Measurements from ENCODE around the gene RNFT2.
A peak's percentile ranks its signal among the peaks of the same experiment; 100 is the strongest.
"Not testable (repeated sequence)": the region's sequence is repeated elsewhere in the genome, so short reads cannot be mapped to it uniquely, and the experiment has no call there.

Gene RNFT2

DNA sequence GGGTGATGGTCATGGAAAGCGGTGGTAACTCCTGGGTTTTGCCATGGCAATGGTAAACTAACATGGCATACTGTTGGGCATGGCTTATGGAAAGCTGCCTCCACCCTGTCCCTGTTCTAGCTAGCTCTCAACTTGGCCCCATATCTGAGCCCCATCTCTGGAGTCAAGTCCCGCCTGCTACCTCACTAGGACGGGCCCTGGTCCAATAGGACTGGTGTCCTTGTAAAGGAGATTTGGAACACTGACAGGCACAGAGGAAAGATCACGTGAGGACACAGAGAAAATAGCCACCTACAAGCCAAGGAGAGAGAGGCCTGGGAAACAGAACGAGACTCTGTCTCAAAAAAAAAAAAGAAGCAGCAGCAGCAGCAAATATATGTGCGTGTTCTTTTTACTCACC is 59.8 kb downstream of the RNFT2 start:
- DNase-seq (ENCODE audit: low read depth) = no peak

DNA sequence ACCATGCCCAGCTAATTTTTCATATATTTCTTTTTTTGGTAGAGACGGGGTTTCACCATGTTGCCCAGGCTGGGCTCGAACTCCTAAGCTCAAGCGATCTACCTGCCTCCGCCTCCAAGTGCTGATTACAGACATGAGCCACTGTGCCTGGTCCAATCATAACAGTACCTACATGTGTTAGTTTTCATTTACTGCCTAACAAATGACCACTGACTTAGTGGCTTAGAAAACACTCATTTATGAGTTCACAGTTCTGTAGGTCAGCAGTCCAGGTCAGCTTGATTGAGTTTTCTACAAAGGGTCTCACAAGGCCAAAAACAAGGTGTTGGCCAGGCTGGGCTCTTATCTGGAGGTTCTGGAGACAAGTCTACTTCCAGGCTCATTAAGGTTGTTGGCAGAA is 60.6 kb downstream of the RNFT2 start:
- DNase-seq (ENCODE audit: low read depth) = no peak

DNA sequence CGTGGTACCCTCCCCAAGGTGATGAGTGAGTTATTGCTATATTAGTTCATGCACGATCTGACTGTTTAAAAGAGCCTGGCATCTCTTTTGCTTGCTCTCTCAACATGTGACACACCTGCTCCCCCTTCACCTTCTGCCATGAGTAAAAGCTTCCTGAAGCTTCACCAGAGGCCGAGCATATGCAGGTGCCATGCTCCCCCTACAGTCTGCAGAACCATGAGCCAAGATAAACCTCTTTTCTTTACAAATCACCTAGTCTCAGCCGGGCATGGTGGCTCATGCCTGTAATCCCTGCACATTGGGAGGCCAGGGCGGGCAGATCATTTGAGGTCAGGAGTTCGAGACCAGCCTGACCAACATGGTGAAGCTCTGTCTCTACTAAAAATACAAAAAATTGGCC is 61.8 kb downstream of the RNFT2 start:
- DNase-seq (ENCODE audit: low read depth) = no peak

DNA sequence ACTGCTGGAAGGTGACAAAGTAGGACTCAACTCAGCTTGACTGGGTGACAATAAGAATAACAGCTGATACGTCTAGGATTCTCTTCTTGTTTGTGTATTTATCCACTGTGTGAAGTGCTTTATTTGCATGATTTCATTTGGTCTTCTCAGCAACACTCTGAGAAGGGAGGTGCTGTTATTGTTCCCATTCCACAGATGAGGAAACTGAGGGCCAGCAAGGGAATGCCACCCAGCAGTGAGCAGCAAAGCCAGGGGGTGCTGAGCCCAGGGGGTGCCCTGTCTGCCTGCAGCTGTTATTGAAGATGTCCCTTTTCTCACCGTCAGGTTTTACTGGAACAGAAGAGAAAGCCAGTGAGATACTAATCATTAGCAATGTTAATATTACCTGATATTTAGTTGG is 62.8 kb downstream of the RNFT2 start:
- DNase-seq (ENCODE audit: low read depth) = no peak

DNA sequence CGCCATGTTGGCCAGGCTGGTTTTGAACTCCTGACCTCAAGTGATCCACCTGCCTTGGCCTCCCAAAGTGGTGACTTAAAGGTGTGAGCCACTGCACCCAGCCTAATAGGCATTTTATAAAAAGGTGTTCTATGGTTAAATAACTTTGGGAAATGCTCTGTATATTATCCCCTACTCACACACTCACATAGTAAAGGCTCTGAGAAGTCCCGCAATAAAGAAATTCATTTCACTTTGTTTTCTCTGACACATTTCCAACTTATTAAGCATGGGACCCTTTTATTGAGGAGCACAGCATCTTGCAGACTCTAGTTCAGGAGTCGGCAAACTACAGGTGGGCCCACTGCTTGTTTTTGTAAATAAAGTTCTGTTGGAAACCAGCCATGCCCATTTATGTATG is 63.9 kb downstream of the RNFT2 start:
- DNase-seq (ENCODE audit: low read depth) = no peak

DNA sequence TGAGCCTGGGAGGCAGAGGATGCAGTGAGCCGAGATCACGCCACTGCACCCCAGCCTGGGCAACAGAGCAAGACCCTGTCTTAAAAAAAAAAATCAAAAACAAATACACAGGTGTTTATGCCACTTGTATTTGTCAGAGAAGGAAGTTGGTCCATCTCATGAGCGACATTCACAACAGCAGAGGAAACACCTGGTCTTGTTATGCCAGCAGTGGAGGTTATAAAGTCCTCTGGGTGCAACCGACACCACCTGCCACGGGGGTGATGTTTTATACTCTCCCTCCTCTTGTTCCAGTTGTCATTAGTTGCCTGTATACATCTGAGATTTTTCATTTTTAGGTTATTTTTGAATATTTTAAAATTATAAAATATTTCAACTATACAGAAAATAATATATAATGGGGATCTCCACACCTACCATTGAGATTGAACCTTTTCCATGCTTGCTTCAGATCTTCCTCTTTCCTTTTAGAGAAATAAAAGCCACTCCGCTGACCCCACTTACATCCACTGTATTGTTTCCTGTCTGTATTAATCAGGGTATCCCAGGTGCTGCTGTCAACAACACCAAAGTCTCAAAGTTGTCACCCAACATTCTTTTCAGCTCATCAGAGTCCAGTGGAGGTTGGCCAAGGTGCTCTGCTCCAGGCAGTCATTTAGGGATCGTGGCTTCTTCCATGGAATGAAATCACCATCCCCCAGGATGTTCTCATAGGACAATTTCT is 65.1 kb downstream of the RNFT2 start:
- no peak for DNase-seq (ENCODE audit: low read depth)

DNA sequence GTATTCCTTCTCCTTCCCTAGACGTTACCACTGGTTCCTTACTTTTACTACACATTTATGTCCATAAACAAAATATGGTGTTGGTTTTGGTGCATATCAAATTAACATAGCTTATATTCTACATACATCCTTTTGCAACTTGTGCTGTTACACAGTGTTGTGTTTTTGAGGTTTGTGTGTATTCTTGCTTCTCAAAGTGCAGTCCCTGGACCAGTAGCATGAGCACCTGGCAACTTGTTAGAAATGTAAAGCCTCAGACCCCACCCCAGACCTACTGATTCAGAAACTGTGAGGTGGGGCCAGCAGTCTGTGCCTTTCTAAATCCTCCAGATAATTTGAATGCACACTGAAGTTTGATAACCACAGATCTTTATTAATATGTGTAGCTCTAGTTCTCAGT is 65.9 kb downstream of the RNFT2 start:
- DNase-seq (ENCODE audit: low read depth) = no peak

DNA sequence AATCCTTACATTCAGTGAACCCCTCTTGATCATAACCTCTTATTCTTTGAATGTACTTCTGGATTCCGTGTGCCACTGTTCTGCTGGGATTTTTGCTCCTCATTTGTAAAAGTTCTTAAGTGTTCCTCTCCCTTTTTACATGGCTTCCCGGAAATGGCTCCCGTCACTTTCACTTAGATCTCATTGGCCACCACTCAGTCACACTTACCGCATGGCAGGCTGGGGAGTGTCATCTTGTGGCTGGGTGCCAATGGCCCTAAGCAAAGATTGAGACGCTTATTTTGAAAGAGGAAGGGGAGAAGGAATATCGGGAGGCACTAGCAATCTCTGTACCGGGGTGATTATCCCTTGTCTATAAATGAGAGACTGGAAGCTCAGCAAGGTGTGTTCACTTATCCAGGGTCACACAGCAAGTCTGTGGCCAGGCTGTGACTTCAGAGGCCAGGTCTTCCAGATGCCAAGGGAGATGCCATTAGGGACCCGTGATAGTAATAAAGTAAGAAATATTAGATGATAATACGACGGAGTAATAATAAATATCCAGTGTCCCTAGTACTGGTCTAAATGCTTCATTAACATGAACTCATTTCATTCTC is 68.8 kb downstream of the RNFT2 start:
- no peak for DNase-seq (ENCODE audit: low read depth)

DNA sequence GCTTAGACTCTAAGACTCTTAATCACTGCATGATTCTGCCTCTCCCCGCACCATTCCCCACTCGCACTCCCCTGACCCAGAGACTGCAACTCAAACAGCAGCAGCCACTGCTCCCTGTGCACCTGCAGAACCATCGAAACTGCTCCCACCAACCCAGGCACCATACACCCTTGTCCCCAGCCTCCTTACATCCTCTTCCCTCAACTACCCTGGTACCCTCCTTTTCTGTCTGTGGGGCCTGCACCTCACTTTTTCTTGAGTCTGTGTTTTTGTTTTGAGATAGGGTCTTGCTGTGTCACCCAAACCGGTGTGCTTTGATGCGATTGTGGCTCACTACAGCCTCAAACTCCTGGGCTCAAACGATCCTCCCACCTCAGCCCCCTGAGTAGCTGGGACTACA is 69.4 kb downstream of the RNFT2 start:
- DNase-seq (ENCODE audit: low read depth) = no peak

DNA sequence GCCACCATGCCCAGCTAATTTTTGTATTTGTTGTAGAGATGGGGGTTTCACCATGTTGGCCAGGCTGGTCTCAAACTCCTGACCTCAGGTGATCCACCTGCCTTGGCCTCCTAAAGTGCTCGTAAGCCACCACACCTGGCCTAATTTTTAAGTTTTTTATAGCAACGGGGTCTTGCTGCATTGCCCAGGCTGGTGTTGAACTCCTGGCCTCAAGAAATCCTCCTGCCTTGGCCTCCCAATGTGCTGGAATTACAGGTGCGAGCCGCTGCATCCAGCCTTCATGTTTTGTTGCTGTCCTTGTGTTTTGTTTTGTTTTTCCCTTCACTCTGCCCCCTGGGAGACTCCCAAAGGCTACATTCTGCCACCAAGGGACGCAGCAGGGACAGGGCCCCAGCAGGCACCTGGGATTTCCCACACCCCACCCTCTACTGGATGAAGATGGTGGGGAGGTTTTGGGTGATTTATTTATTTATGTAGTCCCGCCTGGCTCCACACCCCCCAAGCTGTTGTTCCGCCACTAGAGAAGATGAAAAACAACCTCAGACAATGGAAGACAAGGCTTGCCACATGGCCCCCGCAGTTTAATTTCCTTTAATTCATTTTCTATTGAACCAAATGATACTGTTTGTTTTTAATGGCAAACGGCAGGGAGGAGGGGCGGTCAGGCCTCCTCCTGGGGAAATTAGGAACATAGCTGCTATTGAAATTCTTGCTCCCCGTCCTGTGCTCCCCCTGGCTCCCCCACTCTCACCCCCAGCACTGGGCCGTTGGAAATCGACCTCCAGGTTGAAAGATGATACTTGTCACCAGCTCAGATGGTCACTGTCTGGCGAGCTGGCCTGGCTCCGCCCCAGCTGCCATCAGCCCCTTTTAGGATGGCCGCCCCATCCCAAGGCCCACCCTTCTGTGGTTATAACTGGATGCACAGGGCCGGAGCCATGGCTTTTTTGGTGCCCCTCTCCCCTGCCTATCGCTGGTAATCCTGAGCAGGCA is 70.3 kb downstream of the RNFT2 start:
- DNase-seq (ENCODE audit: low read depth) = no peak

DNA sequence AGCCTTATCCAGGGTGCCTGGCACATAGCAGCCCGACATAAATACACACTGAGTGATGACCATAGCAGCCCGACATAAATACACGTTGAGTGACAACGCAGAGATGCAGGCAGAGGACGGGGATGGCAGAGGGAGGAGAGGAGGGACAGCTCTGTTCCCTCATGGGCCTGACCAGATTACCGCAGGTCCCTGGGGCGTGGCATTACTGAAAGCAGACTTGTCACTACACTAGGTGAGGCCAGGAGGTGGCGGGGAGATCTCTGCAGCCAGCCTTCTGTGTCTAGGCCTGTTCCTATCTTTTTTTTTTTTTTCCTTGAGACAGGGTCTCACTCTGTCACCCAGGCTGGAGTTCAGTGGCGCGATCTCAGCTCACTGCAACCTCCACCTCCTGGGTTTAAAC is 74.1 kb downstream of the RNFT2 start:
- no peak for DNase-seq (ENCODE audit: low read depth)

DNA sequence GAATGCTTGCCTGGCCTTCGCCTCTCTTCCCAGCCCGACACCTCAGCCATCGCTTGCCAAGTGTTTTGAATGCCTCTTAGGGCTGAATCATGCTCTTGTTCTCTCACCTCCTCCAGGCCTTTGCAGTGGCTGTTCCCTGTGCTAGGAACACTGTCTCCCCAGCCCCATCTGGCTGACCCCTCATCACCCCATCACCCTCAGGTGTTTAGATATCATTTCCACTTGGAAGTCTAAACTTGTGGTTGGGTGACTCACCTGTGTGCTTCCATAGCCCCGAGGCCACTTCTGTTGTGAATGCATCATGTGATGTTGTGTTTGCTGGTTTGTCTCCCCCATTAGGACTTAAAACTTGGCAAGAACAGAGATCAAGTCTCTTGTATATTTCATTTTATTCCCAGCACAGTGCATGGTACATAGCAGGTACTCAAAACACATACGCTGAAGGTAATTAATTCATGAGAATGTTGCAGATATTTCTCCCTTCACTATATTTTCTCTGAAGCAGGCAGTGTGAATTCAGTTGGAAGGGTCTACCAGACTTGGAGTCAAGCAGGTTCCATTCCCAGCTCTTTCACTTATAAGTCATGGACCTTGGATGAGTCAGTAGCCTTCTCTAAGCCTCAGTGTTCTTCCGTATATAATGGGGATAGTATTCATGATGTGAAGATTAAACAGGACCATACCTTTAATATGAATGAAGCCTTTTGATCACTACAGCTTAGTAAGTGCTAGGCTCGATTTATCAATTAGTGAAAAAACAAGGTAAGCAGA is 75.3 kb downstream of the RNFT2 start:
- peak; percentile 24 for DNase-seq (ENCODE audit: low read depth)

DNA sequence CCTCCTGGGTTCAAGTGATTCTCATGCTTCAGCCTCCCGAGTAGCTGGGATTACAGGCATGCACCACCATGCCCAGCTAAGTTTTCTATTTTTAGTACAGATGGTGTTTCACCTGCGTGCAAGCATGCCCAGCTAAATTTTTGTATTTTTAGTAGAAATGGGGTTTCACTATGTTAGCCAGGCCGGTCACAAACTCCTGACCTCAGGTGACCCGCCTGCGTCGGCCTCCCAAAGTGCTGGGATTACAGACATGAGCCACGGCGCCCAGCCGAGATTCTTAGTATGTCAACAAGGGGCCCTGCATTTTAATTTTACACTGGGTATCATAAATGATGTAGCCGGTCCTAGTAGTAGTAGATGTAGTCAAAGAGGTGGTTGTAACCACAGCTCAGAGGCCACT is 76.7 kb downstream of the RNFT2 start:
- DNase-seq (ENCODE audit: low read depth) = not testable (repeated sequence)

DNA sequence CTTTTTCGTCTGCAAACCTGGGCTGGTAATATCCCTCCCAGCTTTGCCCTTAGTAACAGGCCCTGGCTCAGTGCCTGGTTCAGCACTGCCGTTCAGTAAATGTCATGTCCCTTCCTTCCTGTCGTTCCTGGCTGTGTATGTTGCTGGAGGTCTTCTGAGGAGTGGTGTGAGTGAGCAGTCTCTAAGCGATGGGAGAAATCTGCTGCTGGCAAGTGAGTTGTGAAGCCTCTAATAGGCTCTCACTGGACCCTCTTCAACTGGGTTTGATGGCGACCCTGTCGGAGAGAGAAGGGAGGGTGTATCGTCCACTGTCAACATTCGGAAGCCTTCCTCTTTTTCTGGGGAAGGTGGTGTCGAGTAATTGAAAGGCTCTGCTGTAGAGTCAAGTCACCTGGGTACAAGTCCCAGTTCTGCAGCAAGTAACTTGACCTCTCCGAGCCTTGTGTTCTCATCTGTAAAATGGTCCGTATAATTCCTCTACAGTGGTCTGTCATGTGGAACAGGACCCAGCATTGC is 80.3 kb downstream of the RNFT2 start:
- peak; percentile 7 for DNase-seq (ENCODE audit: low read depth)

DNA sequence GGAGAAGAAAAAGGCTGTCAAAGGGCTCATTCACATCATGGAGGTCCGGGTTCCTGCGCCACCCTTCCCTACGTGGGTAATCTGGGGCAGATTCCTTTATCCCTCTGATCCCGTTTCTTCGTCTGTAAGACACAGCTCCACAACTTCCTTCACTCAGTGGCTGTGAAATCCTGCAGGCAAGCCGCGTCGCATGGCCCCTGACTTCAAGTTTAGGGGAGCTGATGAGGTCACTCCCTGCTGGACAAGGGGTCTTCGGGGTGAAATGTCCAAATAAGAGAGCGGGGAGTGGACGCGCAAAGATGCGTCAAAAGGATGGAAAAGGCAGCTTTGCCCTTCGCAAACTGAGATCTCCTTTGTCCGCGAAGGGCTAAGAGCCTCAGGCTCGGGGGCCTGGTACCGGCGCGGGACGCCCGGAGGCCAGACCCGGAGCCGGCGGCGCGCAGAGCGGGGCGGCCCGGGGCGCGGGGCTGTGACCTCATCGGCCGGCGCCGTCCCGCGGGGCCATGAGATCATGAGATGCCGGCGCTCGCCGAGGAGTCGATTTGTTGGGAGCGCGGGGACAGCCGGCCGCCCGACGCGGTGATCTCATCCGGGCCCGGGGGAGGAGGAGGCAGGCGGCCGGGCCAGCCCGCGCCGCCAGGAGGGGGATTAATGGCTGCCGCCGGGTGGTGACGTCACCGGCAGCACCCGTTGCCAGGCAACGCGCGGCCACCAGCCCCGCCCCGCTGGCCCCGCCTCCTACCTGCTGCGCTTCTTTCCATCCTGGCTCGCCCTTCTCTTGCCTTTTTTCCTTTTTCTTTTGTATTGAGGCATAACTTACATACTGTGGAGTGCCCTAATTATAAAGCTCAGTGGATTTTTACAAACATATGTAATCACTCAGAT is 81.1 kb downstream of the RNFT2 start:
- peak; percentile 91 for DNase-seq (ENCODE audit: low read depth)

DNA sequence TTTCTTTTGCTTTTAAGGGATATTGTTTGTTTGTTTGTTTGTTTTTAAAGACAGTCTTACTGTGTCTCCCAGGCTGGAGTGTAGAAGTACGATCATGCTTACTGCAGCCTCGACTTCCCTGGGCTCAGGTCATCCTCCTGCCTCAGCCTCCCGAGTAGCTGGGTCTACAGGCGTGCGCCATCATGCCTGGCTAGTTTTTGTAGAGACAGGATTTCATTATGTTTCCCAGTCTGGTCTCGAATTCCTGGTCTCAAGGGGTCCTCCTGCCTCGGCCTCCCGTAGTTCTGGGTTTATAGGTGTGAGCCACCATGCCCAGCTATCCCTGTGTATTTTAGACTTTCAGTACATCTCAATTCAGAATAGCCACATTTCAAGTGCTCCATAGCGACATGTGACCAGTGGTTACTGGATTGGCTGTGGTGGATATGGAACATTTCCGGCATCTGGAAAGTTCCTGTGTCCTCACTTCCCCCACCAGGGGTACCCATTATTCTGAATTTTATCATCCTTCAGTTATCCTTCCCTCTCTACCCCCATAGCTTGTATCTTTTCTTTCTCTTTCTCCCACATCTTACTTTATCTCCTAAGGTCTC is 82.0 kb downstream of the RNFT2 start:
- DNase-seq (ENCODE audit: low read depth) = no peak

DNA sequence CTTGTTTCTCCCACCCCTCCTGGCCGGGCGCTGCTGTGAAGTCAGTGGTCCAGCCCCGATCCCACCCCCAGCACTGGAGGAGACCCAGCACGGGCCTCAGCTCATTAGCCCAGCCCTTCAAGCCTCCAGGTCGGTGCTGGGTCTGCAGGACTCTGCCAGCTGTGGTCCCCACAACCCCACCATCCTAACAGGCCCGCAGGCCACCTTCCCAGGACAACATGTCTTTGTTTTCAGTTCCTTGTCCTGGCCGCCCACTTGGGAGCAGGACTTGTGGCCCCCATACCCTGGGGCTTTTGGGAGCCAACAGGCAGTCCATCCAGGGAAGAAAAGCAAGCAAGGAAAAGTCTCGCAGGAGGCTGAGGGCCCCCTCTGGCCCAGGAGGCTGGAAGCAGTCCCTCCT is 83.2 kb downstream of the RNFT2 start:
- no peak for DNase-seq (ENCODE audit: low read depth)

DNA sequence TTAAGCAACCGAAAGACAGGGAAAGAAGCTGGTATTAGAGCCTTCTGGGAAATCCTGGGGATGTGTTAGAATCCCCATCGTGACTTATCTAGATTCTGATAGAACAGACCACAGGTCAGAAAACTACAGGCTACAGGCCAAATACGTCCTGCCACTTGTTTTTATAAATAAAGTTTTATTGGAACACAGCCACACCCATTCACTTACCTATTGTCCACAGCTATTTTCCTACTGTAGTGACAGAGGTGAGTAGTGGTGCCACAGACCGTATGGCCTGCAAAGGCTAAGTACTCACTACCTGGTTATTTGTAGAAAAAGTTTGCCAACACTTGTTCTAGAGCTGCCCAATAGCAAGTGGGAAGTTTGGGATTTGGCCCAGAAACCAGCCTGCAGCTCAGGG is 89.3 kb downstream of the RNFT2 start:
- no peak for DNase-seq (ENCODE audit: low read depth)

DNA sequence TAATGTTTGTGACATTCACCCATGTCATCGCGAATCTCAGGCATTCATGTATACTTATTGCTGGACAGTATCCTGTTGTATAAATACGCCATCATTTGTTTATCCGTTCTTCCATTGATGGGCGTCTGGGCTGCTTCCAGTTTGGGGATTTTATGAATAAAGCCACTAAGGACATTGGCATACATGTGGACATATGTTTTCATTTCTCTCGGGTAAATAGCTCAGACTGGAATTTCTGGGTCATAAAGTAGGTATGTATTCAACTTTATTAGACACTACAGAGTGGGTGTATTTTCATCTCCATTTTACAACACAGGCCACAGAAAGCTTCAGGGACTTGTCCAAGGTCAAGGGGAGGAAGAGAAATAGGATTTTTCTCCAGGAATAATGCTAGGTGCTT is 94.2 kb downstream of the RNFT2 start:
- DNase-seq (ENCODE audit: low read depth) = no peak

DNA sequence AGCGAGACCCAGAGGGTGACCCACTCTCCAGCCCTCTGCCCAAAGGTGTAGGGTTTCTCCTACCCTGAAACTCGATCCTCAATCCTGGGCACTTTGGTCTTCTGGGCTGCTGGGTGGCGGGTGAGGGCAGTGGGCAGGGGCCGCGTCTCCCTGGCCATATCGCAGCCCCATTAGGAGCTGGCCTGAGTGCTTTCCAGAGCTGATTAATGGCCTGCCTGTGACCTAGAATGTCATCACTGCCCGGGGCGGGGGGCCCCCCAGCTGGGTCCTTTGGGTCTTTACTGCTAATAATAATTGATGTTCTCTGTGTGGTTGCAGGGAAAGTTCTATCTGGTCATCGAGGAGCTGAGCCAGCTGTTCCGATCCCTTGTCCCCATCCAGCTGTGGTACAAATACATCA is 95.4 kb downstream of the RNFT2 start:
- DNase-seq (ENCODE audit: low read depth) = no peak

DNA sequence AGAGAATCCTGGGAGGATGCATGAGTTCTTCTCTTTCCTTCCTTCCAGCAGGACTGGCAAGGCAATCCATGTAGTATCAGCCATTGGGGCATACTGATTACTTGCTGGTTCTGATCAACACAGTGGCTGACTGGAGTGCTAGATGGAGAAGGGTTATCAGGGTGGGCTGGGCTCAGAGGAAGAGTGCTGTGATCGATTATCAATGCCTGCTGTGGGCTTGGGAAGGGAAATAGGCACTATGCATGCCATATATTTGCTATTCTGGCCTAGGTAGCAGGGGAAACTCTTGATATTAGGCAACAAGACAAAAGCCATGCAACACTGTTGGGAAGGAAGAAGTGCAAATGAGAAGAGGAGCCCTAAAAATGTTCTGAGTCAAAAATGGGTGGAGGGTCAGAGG is 97.4 kb downstream of the RNFT2 start:
- DNase-seq (ENCODE audit: low read depth) = no peak
